Posterior vena cava (tissue), 2 donors: ENCODE data around the gene AGMAT. TPM values are rescaled to one million over a fixed set of nuclear protein-coding genes. Genes with fewer than 3 reads are reported as not detected.
"Not testable (repeated sequence)": the region's sequence is repeated elsewhere in the genome, so short reads cannot be mapped to it uniquely, and the experiment has no call there.

Experiments
- DNase-seq: peaks from one replicate; pipeline ENCODE4 v3.0.0-alpha.2; 2020; ENCODE audit warnings: low spot score
- intact Hi-C, 2 donors: fragments of 100-400 bp; cut with DNase I; formaldehyde crosslinking; loops; one replicate each; pipeline versions ENCODE4 v1.14.1 to v1.14.2; 2022 to 2023
- total RNA-seq, 2 donors: library from RNA; stranded (reverse); fragmentation: NEBNext Ultra II Directional; extraction: Animal tissue kit (Norgen Biotek cat#: 25700); gene quantifications; one replicate each; pipeline ENCODE4 v1.2.1, GENCODE V29; 2021
- donor health status: DM: yes; HTN: yes; CAD: no.
- donor health status: DM: yes; HTN: yes; CAD: no.

Gene AGMAT
- total RNA-seq, 2 donors from 2014 or later = 0.14 TPM; not detected in 1

DNA sequence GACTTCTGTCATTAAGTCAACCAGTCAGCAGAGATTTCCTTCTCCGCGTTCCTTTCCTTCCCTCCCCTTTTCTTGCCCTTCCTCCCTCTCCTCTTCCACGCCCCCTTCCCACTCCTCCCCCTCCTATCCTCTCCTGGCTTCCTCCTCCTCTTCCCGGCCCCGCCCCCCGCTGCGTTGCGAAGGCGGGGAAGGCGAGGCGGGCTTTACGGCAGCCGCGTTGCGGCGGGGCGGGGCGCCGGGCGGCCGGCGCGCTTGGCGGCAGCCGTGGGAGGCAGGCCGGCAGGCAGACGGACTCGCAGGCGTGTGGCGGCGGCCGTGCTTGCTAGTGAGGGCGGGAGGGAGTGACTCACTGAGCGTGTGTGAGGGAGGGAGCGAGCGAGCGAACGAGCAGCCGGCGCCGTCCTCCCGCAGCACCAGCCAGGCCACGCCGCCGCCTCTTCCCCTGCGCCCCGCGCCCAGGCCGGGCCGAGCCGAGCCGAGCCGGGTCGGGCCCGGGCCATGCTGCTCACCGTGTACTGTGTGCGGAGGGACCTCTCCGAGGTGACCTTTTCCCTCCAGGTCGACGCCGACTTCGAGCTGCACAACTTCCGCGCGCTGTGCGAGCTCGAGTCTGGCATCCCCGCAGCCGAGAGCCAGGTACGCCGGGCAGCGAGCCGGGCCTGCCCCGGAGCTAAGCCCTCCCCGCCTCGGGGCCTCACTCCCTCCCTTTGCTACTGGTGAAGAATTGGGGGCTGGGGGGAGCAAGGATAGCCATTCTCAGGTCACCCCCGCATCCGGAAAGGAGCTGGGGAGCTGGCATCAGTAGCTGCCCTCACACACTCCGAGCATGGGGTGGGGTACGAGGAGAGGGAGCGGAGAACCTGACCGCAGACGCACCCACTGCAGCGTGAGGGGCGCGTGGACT, 32.6 kb upstream of the AGMAT start, which contains the start of gene DDI2:
Gene DDI2 (plus strand): TSS at position 286 of the 904 bp plus-strand sequence. CDS start 213 bp downstream, at position 499.
- peak; percentile 99 for DNase-seq
- intact Hi-C loops = no loop called here

DNA sequence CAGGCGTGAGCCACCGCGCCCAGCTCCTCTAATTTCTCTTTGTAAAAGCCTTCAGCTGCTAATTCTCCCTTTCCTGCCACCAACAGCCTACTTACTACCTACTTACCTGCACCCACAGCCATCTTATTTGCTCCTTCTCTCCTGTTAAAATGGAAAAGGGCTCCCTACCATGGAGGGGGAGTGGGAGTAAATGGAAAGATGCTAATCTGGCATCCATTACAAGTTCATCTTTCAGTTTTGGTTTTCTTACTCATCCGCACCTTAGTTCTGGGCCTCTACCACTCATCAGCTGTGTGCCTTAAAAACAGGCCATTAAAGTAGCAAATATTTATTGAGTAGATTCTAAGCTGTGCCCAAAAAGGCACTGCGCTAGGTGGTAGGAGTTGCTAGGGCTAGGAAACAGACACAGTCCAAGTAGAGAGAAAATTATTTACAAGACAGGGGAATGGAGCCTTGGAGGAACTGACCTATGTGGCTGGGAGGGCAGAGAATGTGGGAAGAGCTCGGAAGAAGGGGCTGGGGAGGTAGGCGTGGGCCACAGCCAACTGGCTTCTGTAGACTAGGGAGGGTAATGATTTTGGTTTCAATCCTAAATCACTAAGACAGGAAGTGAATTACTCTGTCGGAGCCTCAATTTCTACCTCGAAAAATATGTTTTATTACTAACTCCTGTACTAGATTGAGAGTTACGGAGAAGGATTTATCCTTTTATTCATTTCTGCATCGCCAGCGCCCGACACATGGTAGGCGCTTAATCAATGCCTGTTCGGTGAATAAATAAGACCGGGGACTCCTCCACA, 31.7 kb upstream of the AGMAT start:
- intact Hi-C loops = no loop called here
- no peak for DNase-seq

DNA sequence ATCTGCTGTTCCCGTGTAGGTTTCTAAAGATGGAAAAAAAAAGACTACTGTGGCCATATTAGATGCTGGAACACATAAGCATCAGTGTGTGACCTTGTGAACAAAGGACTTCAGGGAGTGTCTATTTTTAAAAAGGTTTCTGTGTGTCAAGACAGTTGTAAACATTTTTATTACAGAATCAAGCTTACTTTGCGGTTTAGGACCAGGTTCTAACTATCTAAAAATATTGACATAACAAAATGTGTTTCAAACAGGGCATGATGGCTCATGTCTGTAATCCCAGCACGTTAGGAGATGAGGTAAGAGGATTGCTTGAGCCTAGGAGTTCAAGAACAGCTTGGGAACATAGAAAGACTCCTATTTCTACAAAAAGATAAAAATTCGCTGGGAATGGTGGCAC, 25.3 kb upstream of the AGMAT start:
- intact Hi-C loops = no loop called here

DNA sequence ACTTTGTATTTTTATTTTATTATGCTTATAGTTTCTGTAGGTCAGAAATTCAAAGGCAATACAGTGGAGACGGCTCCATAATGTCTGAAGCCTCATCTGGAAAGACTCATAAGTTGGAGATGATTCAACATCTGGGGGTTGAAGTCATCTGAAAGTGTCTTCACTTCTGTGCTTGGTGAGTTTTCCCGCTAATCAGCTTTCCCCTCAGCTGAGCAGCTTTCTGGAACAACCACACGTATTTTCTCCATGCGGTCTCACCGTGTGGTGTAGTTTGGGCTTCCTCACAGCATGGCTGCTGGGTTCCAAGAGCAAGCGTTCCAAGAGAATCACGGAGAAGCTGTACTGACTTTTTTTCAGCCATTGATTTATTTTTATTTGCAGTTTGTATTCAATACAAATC, 24.8 kb upstream of the AGMAT start:
- no peak for DNase-seq
- intact Hi-C loops = no loop called here

More for the DNA sequence above, 25.3 kb upstream of the AGMAT start:
- DNase-seq = no peak

DNA sequence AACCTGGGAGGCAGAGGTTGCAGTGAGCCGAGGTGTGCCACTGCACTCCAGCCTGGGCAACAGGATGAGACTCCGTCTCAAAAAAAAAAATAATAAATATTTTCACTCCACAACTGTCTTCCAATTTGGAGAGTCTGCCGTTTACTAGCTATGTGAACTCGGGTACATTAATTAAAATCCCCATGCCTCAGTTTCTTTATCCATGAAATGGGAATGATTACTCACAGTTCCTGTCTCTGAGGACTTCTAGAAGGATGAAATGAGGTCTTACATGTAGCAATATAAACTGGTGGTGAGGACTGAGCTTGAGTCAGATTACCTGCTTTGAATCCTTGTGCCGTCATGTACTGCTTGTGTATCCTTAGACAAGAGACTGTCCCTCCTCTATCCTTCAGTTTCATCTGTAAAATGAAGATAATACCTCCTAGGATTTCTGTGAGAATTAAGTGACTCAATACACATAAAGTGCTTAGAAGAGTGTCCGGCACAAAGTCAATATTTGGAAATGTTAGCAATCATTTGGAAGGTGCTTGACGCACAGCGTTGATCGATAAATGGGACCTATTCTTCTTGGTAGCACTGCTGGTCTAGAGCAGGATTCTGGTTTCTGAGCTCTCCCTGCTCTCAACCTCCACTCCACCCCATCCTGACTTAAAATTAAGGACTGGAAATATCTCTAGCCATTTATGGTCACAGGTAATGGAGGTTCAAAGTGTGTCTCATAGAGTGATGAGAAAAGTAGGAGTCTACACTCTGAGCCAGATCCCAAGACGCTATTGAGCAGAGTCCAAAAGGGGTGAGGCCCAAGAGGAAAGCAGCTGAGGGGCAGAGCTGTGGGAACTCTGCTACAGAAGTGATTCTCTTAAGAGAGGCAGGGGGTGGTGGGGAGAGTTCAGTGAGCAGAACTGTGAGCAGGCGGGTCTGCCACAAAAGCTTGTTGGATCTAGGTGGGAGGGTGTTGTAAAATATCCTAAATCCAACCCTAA, 20.8 kb upstream of the AGMAT start:
- intact Hi-C loops = no loop called here
- no peak for DNase-seq

DNA sequence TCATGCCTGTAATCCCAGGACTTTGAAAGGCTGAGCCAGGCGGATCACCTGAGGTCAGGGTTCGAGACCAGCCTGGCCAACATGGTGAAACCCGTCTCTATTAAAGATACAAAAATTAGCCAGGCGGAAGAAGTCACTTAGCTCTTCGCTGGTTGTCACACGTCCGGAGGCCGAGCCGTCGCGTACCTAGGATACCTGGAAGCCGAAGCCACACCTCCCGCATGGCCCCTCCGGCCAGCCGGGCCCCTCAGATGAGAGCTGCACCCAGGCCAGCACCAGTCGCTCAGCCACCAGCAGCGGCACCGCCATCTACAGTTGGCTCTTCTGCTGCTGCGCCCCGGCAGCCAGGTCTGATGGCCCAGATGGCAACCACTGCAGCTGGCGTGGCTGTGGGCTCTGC, 19.5 kb upstream of the AGMAT start:
- intact Hi-C loops, DNase-seq: not testable (repeated sequence)

DNA sequence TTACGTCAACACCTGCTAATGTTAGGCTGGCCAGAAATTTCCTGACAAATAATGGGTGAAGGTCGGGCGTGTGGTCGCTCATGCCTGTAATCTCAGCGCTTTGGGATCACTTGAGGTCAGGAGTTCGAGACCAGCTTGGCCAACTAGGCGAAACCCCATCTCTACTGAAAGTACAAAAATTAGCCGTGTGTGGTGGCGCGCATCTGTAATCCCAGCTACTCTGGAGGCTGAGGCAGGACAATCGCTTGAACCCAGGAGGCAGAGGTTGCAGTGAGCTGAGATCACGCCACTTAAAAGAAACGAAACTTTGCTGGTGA, 19.1 kb upstream of the AGMAT start:
- intact Hi-C loops, DNase-seq: not testable (repeated sequence)

DNA sequence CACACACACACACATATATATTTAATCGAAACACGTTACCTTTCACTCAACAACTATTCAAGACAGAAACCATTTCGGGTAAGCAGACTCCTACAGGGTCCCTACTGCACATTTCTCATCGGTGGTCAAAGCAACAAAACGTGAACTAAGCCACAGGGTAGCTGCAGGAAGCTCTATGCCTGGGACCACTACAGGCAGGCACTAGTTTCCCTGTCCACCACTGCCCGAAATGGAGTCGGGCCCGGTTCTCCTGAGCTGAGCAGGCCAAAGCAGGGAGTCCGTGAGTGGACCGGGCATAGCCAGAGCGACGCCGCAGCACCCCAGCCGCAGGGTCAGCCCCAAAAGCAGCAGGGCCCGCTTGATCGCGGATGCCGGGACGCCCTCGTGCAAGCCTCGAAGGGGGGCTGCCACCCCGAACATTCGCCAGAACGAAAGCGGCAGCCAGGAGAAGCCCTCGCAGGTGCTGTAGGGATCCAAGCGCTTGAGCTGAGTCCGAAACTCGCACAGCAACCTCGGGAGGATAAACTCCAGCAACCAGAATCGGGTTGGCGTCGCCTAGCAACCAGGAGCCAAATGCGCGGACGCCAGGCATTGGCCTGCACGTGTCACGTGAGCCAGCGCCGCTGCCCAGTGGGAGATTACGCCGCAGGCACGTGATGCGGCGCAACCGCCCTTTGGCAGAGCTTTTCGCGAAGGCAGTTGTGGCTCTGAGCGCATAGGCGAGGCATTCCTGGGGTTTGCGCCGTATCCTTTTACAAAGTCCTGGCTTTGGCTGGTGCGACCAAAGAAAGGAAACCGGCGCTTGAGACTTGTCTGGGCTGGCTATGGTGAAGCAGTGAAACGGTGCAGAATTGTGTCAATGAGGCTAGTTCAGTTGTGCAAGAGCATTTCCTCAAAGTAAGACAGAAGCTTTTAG, 18.5 kb upstream of the AGMAT start:
- DNase-seq = peak; percentile 99
- intact Hi-C loops = no loop called here

DNA sequence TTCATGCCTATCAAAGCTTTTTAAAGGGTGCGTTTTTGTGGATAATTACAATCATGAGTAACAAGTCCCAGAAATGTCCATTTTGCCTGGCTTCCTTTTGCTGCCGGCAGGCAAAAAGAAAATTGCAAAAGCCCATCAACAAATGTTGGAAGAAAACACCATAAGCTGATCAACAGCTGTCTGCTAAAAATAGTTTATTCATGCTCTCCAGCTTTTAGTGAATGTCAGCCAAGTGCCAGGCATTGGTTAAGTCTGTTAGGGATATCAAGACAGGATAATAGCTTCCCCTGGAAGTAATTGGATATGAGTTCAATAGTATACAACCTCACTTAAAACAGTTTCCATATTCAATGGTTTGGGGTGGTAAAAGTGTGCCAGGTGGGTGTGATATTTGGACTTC, 13.6 kb upstream of the AGMAT start:
- intact Hi-C loops = loop anchor here (10.0 kb wide), 2 partner anchors 106 to 136 kb away; partner anchors contain the start of gene SLC25A34 (in 1 of the 2)
- DNase-seq = no peak

DNA sequence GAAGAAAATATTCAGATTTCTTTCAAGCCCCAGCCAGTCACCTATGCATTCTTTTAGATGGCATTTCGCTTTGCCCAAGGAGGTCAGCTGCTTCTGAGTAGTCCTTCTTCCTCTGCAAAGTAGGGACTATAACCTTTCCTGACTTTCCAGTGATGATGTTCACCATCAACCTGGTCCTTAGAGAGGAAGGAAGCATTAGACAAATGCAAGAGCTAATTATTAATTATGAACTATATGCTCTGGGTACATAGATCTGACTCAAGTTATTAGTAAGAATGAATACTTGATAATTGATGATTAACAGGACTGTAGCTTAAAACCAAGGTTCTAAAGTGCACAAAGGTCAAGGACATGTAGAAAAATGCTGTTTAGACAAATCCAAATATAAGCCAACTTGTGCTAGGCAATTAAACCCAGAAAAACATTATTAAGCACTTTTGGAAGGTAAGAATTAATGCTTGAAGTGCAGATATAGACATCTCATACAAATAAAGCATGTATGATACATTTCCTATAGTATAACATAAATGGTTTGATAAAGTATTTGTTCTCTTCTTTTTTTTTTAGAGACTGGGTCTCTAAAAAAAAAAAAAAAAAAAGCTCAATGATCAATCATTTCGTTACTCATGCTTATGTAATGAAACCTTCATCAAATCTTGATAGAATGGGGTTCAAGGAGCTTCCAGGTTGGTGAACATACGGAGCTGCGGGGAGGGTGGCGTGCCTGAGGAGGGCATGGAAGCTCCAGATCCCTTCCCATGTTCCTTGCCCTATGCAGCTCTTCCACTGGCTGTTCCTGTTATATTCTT, 11.2 kb upstream of the AGMAT start:
- intact Hi-C loops = loop anchor here (10.0 kb wide), 2 partner anchors 109 to 139 kb away; partner anchors contain the start of gene SLC25A34 (in 1 of the 2)

DNA sequence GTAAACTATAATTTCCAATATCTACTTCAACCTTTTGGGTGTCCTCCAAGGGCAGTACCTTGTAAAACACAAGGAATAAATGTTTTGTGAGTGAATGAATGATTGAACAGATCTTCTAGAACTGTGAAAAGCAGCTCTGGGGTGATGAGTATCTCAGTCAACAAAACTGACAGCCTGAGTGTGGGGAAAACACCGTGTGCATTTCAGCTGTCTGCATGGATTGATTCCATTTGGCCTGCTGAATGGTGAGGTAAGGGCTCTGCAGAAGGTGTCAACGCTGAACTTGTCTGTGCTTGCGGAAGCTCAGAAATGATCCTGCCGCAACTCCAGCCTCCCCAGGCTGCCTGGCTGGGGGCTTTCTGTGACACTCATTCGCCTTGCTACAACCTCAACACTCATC, 7.4 kb upstream of the AGMAT start:
- intact Hi-C loops = loop anchor here (10.0 kb wide), 2 partner anchors 113 to 143 kb away; partner anchors contain the start of gene SLC25A34 (in 1 of the 2)
- no peak for DNase-seq

More for the DNA sequence above, 11.2 kb upstream of the AGMAT start:
- peak; percentile 26 for DNase-seq

DNA sequence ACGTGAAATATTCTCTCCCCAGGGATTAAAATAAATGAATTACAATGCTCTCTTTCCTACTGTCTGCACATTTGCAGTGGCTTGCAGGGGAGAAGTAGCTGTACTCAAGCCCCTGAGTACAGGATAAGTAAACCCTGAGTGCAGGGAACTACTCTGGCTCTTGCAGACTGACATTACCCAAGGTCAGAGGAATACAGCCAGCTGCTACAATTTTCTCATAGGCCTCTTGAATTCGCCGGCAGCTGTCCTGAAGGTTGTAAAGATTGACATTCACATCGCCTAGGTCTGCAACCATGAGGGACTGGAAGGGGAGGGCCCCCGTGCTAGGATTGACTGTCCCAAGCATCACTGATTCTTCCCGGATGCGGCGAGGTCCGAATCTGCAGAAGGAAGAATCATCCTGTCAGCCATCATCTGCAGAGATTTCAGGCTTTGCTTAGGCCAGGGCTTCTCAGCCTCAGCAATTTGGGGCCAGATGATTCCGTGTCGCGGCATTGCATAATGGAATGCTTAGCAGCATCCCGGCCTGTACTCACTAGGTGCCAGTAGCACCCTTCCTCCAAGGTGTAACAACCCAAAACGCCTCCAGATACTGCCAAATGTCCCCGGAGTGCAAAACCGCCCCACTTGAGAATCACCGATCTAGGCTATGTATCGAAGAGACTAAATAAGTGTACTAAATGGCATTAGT, 1.7 kb downstream of the AGMAT start:
- no peak for DNase-seq
- intact Hi-C loops = no loop called here

DNA sequence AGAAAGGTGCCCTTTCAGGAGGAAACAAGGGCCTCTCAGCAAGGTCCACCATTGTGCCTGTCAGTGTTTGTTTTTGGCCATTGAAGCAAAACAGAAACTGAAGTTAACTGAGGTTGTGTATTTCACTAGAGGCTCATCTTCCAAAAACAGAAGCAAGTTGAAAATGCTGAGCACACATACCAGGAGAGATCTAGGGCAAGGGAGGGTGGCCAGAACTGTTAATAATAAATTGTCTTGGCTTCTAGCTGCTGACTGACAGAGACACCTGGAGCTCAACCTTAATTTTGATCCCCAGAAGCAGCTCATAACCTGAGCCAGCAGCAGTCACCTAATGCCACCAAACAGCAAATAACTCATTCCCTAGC, 5.2 kb downstream of the AGMAT start:
- intact Hi-C loops = no loop called here
- no peak for DNase-seq

DNA sequence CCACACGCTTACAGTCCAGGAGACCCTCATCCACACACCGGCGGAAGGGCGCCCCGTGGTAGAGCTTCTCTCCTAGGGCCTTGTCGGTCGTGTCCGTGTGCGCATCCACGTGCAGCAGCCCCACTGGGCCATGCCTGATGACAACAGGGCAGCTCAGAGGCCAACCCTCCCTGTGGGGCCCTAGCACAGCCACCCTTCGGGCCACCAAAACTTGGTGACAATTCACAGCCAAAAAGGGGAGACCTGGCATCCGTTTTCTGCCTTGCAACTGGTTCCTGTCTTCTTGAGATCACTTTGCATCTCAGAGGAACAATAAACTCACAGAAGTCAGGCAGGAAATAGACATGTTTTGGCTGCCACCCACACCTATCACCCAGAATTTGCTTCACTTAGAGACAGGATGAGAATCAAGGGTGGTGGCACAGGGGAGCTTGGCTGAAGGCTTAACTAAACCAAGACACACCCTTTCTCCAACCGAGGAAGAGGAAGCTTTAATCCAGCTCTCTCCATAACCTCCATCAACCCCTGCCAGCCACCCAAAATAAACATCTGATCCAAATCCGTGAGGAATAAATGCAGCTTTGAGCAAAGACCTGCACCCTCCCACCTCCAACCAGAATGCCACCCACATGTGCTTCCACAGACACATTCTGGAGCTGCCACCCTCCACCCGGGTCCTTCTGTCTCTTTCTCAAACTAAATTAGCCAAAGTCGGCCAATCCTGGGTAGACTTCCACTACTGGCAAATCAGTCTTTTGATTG, 5.7 kb downstream of the AGMAT start:
- intact Hi-C loops = no loop called here
- DNase-seq = peak; percentile 58

DNA sequence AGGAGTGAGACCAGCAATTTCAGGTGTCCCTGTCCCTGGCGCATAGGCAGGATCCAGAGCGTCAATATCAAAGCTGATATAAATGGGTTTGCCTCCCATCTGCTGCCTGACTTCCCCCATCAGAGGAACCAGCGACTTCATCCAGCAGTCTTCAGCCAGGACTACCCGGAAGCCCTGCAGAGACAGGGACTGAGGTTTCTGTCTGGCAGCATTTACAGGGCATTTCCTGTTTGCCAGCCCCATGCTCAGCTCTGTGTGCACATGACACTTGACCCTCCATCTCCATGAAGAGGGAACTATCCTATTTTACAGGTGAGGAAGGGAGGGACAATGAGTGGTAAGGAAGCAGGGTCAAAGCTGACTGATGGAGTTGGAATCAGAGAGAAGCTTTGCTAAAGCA, 7.2 kb downstream of the AGMAT start:
- DNase-seq = peak; percentile 50
- intact Hi-C loops = no loop called here
